Measurements from ENCODE around the gene TNFRSF8.
A peak's percentile ranks its signal among the peaks of the same experiment; 100 is the strongest.

The TNFRSF8 gene

DNA sequence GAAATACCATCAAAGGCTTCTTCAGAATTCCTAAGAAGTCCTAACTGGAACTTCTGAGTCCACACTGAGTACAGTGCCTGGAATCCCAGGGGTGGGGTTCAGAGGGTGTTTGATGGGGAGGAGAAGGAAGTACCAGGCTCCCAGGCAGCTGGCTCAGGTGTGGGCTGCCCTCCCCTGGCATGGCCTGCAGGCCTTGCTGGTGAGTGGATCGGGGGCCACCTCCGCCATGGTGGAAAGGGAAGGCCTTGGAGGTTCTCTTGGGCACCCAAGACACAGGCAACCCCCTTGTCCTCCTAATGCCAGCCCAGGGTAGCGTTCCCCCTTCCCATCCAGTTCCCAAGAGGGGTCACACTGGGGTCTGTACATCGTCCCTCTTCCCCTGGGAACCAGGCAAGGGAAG is 76.9 kb downstream of the TNFRSF8 start:
- DNase-seq (ENCODE audit: low spot score in 2 of 2) = no peak
- ATAC-seq (replicated peaks; ENCODE audit: extremely low read depth, poor library complexity, severe bottlenecking) = no peak
- H3K9me3 Mint-ChIP-seq = no peaks in the 10 kb centered on the region
- H3K27ac Mint-ChIP-seq (ENCODE audit: low read depth) = peak overlapping the region; percentile 59
- H3K36me3 Mint-ChIP-seq (ENCODE audit: insufficient read depth) = no peaks in the 10 kb centered on the region
- no peak overlapping the region for H3K4me3 Mint-ChIP-seq
- no peaks in the 10 kb centered on the region for H3K27me3 Mint-ChIP-seq
- peaks cover 17% of the 10 kb centered on the region for H3K4me1 Mint-ChIP-seq

DNA sequence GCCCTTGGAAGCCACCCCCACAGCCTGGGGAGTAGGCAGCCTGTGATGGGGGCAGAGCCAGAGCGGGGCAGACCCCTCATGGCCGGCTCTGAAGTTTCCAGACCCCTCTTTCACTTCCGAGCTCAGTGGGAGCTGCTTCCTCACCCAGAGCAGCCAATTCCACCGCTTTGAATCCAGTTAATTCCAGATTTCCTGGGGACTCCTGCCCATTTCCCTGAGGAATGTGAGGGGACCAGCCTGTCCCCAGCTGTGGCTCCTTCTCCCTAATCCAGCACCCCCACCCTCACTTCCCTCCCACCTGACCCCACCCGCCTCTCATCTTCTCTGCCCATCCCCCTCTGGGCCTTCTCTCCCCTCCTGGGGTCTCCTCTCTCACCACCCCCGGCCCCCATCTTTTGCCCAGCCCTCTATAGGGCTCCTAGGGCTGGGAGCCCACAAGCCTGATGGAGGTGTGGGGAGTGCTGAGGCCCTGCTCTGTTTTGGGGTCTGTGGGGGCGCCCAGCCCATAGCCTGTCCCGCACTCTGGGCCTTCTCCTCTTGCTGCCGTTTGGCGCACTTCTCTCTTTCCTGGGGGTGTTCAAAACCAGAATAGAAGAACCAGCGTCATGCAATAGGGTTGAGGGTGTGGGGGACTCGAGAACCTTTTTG is 77.5 kb downstream of the TNFRSF8 start:
- H3K36me3 Mint-ChIP-seq (ENCODE audit: insufficient read depth) = no peaks in the 10 kb centered on the region
- no peaks in the 10 kb centered on the region for H3K27me3 Mint-ChIP-seq
- ATAC-seq (replicated peaks; ENCODE audit: extremely low read depth, poor library complexity, severe bottlenecking) (no peak), DNase-seq (ENCODE audit: low spot score in 2 of 2) (no peak)
- peak overlapping the region; percentile 59 for H3K27ac Mint-ChIP-seq (ENCODE audit: low read depth)
- H3K4me1 Mint-ChIP-seq = peaks cover 17% of the 10 kb centered on the region
- H3K4me3 Mint-ChIP-seq = no peak overlapping the region
- no peaks in the 10 kb centered on the region for H3K9me3 Mint-ChIP-seq

DNA sequence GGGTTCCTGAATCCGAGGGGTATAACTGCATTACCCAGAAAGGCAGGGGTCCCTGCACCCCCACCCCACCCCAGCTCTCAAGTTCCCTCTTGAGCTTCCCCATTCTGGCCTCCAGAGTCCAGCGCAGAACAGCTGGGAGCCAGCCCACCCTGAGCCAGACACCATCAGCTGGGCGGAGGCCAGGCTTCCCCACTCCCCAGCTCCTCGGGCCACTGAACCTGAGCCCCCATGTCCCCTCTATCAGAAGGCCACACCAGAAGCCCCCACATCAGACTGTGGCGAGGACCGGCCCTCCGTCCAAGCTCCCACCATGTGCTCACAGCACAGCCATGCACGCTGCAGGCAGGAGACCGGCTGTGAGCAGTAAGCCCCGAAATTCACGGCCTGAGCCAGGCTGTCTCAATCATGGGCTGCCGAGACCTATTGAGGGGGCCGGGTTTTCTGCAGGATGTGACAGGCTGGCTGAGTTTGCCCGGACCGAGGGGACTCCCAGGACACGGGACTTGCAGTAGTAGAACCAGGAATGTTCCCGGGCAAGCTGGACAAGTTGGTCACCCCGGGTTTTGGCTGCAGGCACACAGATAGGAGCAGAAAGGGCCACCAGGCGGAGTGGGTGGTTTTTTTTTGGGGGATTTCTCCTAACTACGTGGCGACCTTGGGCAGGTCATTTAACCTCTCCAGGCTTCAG is 78.2 kb downstream of the TNFRSF8 start:
- H3K27ac Mint-ChIP-seq (ENCODE audit: low read depth) = peak overlapping the region; percentile 51
- no peak overlapping the region for H3K4me3 Mint-ChIP-seq
- H3K4me1 Mint-ChIP-seq = peaks cover 16% of the 10 kb centered on the region
- ATAC-seq (replicated peaks; ENCODE audit: extremely low read depth, poor library complexity, severe bottlenecking) = no peak
- no peaks in the 10 kb centered on the region for H3K27me3 Mint-ChIP-seq
- H3K36me3 Mint-ChIP-seq (ENCODE audit: insufficient read depth) = no peaks in the 10 kb centered on the region
- no peak for DNase-seq (ENCODE audit: low spot score in 2 of 2)
- no peaks in the 10 kb centered on the region for H3K9me3 Mint-ChIP-seq

DNA sequence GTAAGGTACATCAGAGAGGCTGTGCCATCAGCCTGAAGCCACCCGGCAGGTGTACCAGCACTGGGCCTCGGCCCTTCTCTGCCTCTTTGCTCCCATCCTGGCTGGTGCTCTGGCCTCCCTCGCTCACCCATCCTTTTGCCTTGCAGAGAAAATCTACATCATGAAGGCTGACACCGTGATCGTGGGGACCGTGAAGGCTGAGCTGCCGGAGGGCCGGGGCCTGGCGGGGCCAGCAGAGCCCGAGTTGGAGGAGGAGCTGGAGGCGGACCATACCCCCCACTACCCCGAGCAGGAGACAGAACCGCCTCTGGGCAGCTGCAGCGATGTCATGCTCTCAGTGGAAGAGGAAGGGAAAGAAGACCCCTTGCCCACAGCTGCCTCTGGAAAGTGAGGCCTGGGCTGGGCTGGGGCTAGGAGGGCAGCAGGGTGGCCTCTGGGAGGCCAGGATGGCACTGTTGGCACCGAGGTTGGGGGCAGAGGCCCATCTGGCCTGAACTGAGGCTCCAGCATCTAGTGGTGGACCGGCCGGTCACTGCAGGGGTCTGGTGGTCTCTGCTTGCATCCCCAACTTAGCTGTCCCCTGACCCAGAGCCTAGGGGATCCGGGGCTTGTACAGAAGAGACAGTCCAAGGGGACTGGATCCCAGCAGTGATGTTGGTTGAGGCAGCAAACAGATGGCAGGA is 79.2 kb downstream of the TNFRSF8 start:
- Mint-ChIP-seq H3K4me1 (peaks cover 25% of the 10 kb centered on the region), H3K9me3 (no peaks in the 10 kb centered on the region), H3K27me3 (no peaks in the 10 kb centered on the region), H3K27ac (ENCODE audit: low read depth) (no peak overlapping the region), H3K36me3 (ENCODE audit: insufficient read depth) (no peaks in the 10 kb centered on the region), H3K4me3 (no peak overlapping the region)
- ATAC-seq (replicated peaks; ENCODE audit: extremely low read depth, poor library complexity, severe bottlenecking) (no peak), DNase-seq (ENCODE audit: low spot score in 2 of 2) (no peak)

GRCh38 chr1:12142891-12143630 is 80.0 kb downstream of the TNFRSF8 start:
- Mint-ChIP-seq H3K27ac (ENCODE audit: low read depth) (peak overlapping the region; percentile 60), H3K27me3 (no peaks in the 10 kb centered on the region), H3K9me3 (no peaks in the 10 kb centered on the region), H3K4me3 (no peak overlapping the region), H3K36me3 (ENCODE audit: insufficient read depth) (no peaks in the 10 kb centered on the region), H3K4me1 (peaks cover 26% of the 10 kb centered on the region)
- ATAC-seq (replicated peaks; ENCODE audit: extremely low read depth, poor library complexity, severe bottlenecking) (no peak), DNase-seq (ENCODE audit: low spot score in 2 of 2) (no peak)

- ATAC-seq (replicated peaks; ENCODE audit: extremely low read depth, poor library complexity, severe bottlenecking) = peak; percentile 40
- no peak for DNase-seq (ENCODE audit: low spot score in 2 of 2)
- H3K27me3 Mint-ChIP-seq = no peaks in the 10 kb centered on the region
- no peaks in the 10 kb centered on the region for H3K36me3 Mint-ChIP-seq (ENCODE audit: insufficient read depth)
- peaks cover 29% of the 10 kb centered on the region for H3K4me1 Mint-ChIP-seq
- no peaks in the 10 kb centered on the region for H3K9me3 Mint-ChIP-seq
- H3K4me3 Mint-ChIP-seq = no peak overlapping the region
- H3K27ac Mint-ChIP-seq (ENCODE audit: low read depth) = peak overlapping the region; percentile 60
Observed at GRCh38 chr1:12143631-12144155, 80.6 kb downstream of the TNFRSF8 start.

DNA sequence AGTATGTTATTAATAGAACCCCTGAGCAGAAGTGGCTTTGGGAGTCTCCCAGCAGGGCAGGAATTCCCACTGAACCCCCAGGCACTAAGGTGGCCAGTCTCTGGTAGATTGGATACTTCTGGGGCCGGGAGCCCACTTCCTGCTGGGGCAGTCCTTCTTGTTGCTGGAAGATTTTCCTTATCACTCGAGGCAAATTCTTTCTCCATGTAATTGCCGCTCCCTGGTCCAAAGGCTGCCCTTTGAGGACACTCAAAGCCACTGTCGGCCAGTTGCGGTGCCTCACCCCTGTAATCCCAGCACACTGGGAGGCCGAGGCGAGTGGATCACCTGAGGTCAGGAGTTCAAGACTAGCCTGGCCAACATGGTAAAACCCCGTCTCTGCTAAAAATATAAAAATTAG is 81.1 kb downstream of the TNFRSF8 start:
- ATAC-seq (replicated peaks; ENCODE audit: extremely low read depth, poor library complexity, severe bottlenecking) = no peak

GRCh38 chr1:12144969-12145368 is 81.9 kb downstream of the TNFRSF8 start:
- Mint-ChIP-seq H3K36me3 (ENCODE audit: insufficient read depth) (no peaks in the 10 kb centered on the region), H3K27ac (ENCODE audit: low read depth) (no peak overlapping the region), H3K4me3 (no peak overlapping the region), H3K4me1 (peaks cover 42% of the 10 kb centered on the region), H3K9me3 (no peaks in the 10 kb centered on the region), H3K27me3 (no peaks in the 10 kb centered on the region)
- DNase-seq (ENCODE audit: low spot score in 2 of 2) (no peak), ATAC-seq (replicated peaks; ENCODE audit: extremely low read depth, poor library complexity, severe bottlenecking) (no peak)

More for the DNA sequence above, 81.1 kb downstream of the TNFRSF8 start:
- Mint-ChIP-seq H3K27me3 (no peaks in the 10 kb centered on the region), H3K36me3 (ENCODE audit: insufficient read depth) (no peaks in the 10 kb centered on the region), H3K4me1 (peaks cover 34% of the 10 kb centered on the region), H3K27ac (ENCODE audit: low read depth) (peak overlapping the region; percentile 60), H3K4me3 (no peak overlapping the region), H3K9me3 (no peaks in the 10 kb centered on the region)
- DNase-seq (ENCODE audit: low spot score in 2 of 2) = no peak

GRCh38 chr1:12145616-12146342 is 82.7 kb downstream of the TNFRSF8 start:
- peak overlapping the region; percentile 72 for H3K27ac Mint-ChIP-seq (ENCODE audit: low read depth)
- H3K27me3 Mint-ChIP-seq = no peaks in the 10 kb centered on the region
- DNase-seq (ENCODE audit: low spot score in 2 of 2) (no peak), ATAC-seq (replicated peaks; ENCODE audit: extremely low read depth, poor library complexity, severe bottlenecking) (no peak)
- no peaks in the 10 kb centered on the region for H3K9me3 Mint-ChIP-seq
- H3K4me3 Mint-ChIP-seq = no peak overlapping the region
- H3K36me3 Mint-ChIP-seq (ENCODE audit: insufficient read depth) = no peaks in the 10 kb centered on the region
- H3K4me1 Mint-ChIP-seq = peaks cover 50% of the 10 kb centered on the region

DNA sequence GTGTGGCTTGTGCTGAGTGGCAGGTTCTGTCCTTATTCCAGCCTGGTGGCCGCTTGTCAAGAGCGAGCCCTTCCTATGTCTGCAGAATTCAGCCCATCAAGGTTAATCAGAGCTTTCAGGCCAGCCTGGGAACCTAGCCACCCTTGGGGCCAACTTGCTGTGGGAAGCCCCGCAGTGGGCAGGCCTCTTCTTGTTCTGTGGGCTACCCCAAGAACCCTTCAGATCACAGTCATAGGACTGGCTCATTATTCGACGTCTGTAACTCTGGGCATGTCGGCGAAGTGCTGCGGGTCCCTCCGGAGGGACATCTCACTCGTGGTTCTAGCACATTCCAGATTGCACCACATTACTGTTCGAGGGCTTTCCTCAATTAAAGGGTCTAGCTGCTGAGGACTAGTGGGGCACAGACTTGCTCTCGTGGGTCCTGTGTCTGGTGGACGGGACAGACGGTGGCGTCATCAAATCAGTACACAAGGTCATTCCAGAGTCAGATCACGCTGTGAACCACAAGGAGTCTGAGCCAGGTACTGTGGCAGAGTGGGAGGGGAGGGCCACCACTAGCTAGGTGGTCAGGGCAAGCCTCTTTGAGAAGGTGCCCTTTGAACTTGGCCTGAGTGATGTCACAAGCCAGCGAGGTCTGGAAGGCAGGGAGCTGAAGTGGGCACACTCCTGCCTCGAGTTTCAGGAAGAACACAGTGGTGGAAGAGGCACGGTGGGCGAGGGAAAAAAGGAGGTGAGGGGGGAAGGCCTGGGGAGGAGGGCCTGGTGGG is 83.4 kb downstream of the TNFRSF8 start:
- peak overlapping the region; percentile 72 for H3K27ac Mint-ChIP-seq (ENCODE audit: low read depth)
- ATAC-seq (replicated peaks; ENCODE audit: extremely low read depth, poor library complexity, severe bottlenecking) = no peak
- peaks cover 2% of the 10 kb centered on the region for H3K36me3 Mint-ChIP-seq (ENCODE audit: insufficient read depth)
- H3K27me3 Mint-ChIP-seq = no peaks in the 10 kb centered on the region
- DNase-seq (ENCODE audit: low spot score in 2 of 2) = no peak
- peaks cover 57% of the 10 kb centered on the region for H3K4me1 Mint-ChIP-seq
- H3K4me3 Mint-ChIP-seq = peak overlapping the region; percentile 36
- no peaks in the 10 kb centered on the region for H3K9me3 Mint-ChIP-seq

DNA sequence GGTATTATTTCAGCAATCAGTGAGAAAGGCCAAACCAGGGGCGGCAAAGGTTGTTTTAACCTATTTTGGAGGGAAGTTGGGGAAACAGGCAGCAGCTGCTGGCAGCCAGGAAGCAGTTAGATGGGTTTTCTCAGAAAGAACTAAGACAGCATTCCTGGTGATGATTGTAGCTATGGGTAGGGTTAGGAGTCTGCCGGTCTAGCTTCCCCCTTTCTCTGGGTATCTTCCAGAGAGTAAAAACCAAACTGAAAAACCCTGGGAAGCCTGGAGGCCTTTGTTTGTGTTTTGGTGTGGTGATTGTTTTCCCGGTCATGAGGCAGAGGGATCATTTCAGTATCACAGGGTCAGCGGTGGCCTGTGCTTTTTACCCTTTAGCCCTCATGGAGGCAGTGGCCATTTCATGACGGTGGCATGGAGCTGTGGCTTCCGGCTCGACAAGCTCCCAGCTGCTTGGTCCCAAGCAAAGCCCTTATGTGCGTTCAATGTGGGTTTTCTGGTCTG is 84.1 kb downstream of the TNFRSF8 start:
- Mint-ChIP-seq H3K9me3 (no peaks in the 10 kb centered on the region), H3K4me3 (peak overlapping the region; percentile 36), H3K27me3 (no peaks in the 10 kb centered on the region), H3K36me3 (ENCODE audit: insufficient read depth) (peaks cover 3% of the 10 kb centered on the region), H3K27ac (ENCODE audit: low read depth) (peak overlapping the region; percentile 72), H3K4me1 (peaks cover 64% of the 10 kb centered on the region)
- DNase-seq (ENCODE audit: low spot score in 2 of 2) (no peak), ATAC-seq (replicated peaks; ENCODE audit: extremely low read depth, poor library complexity, severe bottlenecking) (no peak)
